ENCODE data around the gene PCSK1N. TPM values are rescaled to one million over a fixed set of nuclear protein-coding genes. Genes with fewer than 3 reads are reported as not detected.

PCSK1N gene
- total RNA-seq, 4 donors from 2014 or later = 2.9 to 16.7 (median 8.5) TPM

GRCh38 chrX:48787505-48788443 is 47.6 kb downstream of the PCSK1N start:
- DNase-seq (ENCODE audit: low spot score in 2 of 2) = peak in 1 of 2 donors; percentile 64
- intact Hi-C loops (cut with DNase I; ENCODE audit: low total_unique reads) = no loop called here
- TF ChIP-seq CTCF (IDR thresholded peaks at IDR 0.05) (no peak), POLR2A (IDR thresholded peaks at IDR 0.05) (no peak)
- no peak overlapping the region for H3K4me3 ChIP-seq (ENCODE audit: low read depth, poor library complexity, severe bottlenecking)
- WGBS, 2 donors = 63 to 66% methylated on average over 15 to 17 of the region's 17 CpGs

- 66 to 73% methylated on average over 6 of the region's 6 CpGs for WGBS, 2 donors
- intact Hi-C loops (cut with DNase I; ENCODE audit: low total_unique reads) = no loop called here
- H3K4me3 ChIP-seq (ENCODE audit: low read depth, poor library complexity, severe bottlenecking) = no peak overlapping the region
- no peak for DNase-seq (ENCODE audit: low spot score in 2 of 2)
- TF ChIP-seq CTCF (IDR thresholded peaks at IDR 0.05) (no peak), POLR2A (IDR thresholded peaks at IDR 0.05) (no peak)
Measured at GRCh38 chrX:48786825-48787504, 48.4 kb downstream of the PCSK1N start.

GRCh38 chrX:48786341-48786800 is 49.0 kb downstream of the PCSK1N start, which contains the start of gene GATA1:
Gene GATA1, plus strand, starts transcription at chrX:48786590. Its CDS starts 4,520 bp downstream, at chrX:48791110.
- TF ChIP-seq CTCF (IDR thresholded peaks at IDR 0.05) = no peak
- DNase-seq (ENCODE audit: low spot score in 2 of 2) = peak in 1 of 2 donors; percentile 79
- H3K4me3 ChIP-seq (ENCODE audit: low read depth, poor library complexity, severe bottlenecking) = no peak within 1 kb of the TSS
- WGBS, 2 donors = 70 to 100% methylated on average over 1 to 7 of the region's 7 CpGs
- intact Hi-C loops (cut with DNase I; ENCODE audit: low total_unique reads) = no loop called here

- no peak for TF ChIP-seq POLR2A (IDR thresholded peaks at IDR 0.05)
- no peak for TF ChIP-seq CTCF (IDR thresholded peaks at IDR 0.05)
- no peak overlapping the region for H3K4me3 ChIP-seq (ENCODE audit: low read depth, poor library complexity, severe bottlenecking)
- peak in 1 of 2 donors; percentile 65 for DNase-seq (ENCODE audit: low spot score in 2 of 2)
- 74 to 80% methylated on average over 16 of the region's 16 CpGs for WGBS, 2 donors
- intact Hi-C loops (cut with DNase I; ENCODE audit: low total_unique reads) = no loop called here
Measured at GRCh38 chrX:48785540-48786214, 49.7 kb downstream of the PCSK1N start.

- WGBS, 2 donors = 79 to 83% methylated on average over 1 of the region's 1 CpG
- TF ChIP-seq CTCF (IDR thresholded peaks at IDR 0.05) (no peak), POLR2A (IDR thresholded peaks at IDR 0.05) (no peak)
- intact Hi-C loops (cut with DNase I; ENCODE audit: low total_unique reads) = no loop called here
- DNase-seq (ENCODE audit: low spot score in 2 of 2) = peak in 1 of 2 donors; percentile 66
- H3K4me3 ChIP-seq (ENCODE audit: low read depth, poor library complexity, severe bottlenecking) = no peak overlapping the region
Measured at GRCh38 chrX:48785186-48785539, 50.2 kb downstream of the PCSK1N start.

All from lower leg skin (tissue), 4 donors.